Measurements from ENCODE around the gene LRRC70.
A peak's percentile ranks its signal among the peaks of the same experiment; 100 is the strongest.
"Not testable (repeated sequence)": the region's sequence is repeated elsewhere in the genome, so short reads cannot be mapped to it uniquely, and the experiment has no call there.

The LRRC70 gene

GRCh38 chr5:62578540-62578939, at the start of gene LRRC70:
TSS of gene LRRC70 (plus strand) at chr5:62578819. CDS start at chr5:62579439, 620 bp downstream.
- peak; percentile 43 for DNase-seq

GRCh38 chr5:62533597-62533996, 45.0 kb upstream of the LRRC70 start:
- DNase-seq = no peak

GRCh38 chr5:62534461-62535236, 44.0 kb upstream of the LRRC70 start:
- DNase-seq = no peak

- no peak for DNase-seq
Measured at GRCh38 chr5:62536232-62536631, 42.4 kb upstream of the LRRC70 start.

- no peak for DNase-seq
Measured at GRCh38 chr5:62536783-62537182, 41.8 kb upstream of the LRRC70 start.

GRCh38 chr5:62538017-62538942, 40.3 kb upstream of the LRRC70 start:
- peak; percentile 53 for DNase-seq

GRCh38 chr5:62542720-62543119, 35.9 kb upstream of the LRRC70 start:
- DNase-seq = no peak

- DNase-seq = no peak
Measured at GRCh38 chr5:62547945-62548630, 30.5 kb upstream of the LRRC70 start.

GRCh38 chr5:62550103-62550502, 28.5 kb upstream of the LRRC70 start:
- DNase-seq = no peak

GRCh38 chr5:62555930-62556329, 22.7 kb upstream of the LRRC70 start:
- no peak for DNase-seq

- DNase-seq = no peak
Measured at GRCh38 chr5:62558941-62559340, 19.7 kb upstream of the LRRC70 start.

GRCh38 chr5:62560786-62561185, 17.8 kb upstream of the LRRC70 start:
- DNase-seq = peak; percentile 4

- no peak for DNase-seq
Measured at GRCh38 chr5:62561896-62562295, 16.7 kb upstream of the LRRC70 start.

GRCh38 chr5:62562867-62563266, 15.8 kb upstream of the LRRC70 start:
- DNase-seq = no peak

GRCh38 chr5:62564101-62564500, 14.5 kb upstream of the LRRC70 start:
- DNase-seq = no peak

- not testable (repeated sequence) for DNase-seq
Measured at GRCh38 chr5:62565740-62566139, 12.9 kb upstream of the LRRC70 start.

- DNase-seq = no peak
Measured at GRCh38 chr5:62568143-62568542, 10.5 kb upstream of the LRRC70 start.

- DNase-seq = no peak
Measured at GRCh38 chr5:62568800-62569432, 9.7 kb upstream of the LRRC70 start.

- DNase-seq = peak; percentile 4
Measured at GRCh38 chr5:62569470-62569869, 9.1 kb upstream of the LRRC70 start.

- no peak for DNase-seq
Measured at GRCh38 chr5:62572918-62573514, 5.6 kb upstream of the LRRC70 start.

- no peak for DNase-seq
Measured at GRCh38 chr5:62574599-62574998, 4.0 kb upstream of the LRRC70 start.

- no peak for DNase-seq
Measured at GRCh38 chr5:62575066-62575465, 3.6 kb upstream of the LRRC70 start.
